ENCODE results near the gene INS. TPM values are rescaled to one million over a fixed set of nuclear protein-coding genes. Genes with fewer than 3 reads are reported as not detected.

The INS gene
- total and polyA plus RNA-seq, 2 of the 13 experiments (the other 11 are each of a cell fraction or from before 2014, with no cell fraction given) = not detected

- TF ChIP-seq ZNF468 (CRISPR knock-in tag; IDR thresholded peaks at IDR 0.05) (no peak), UBTF (CRISPR knock-in tag; IDR thresholded peaks at IDR 0.05) (peak; percentile 1; the same call in 1 of the 2 replicates), HNRNPK (IDR thresholded peaks at IDR 0.05; ENCODE audit: low read depth, low read length, poor library complexity, severe bottlenecking) (no peak), CENPX (CRISPR knock-in tag; IDR thresholded peaks at IDR 0.05) (no peak), ELF4 (CRISPR knock-in tag; IDR thresholded peaks at IDR 0.05; ENCODE audit: borderline replicate concordance) (0 out of 2 replicates have a peak, but pooled peaks have one; percentile 49), ZBTB21 (CRISPR knock-in tag; IDR thresholded peaks at IDR 0.05) (no peak), ZNF275 (CRISPR knock-in tag; IDR thresholded peaks at IDR 0.05; ENCODE audit: borderline replicate concordance) (no peak), CREB1 (IDR thresholded peaks at IDR 0.05) (no peak), CREB1 (CRISPR knock-in tag; IDR thresholded peaks at IDR 0.05) (no peak), SATB2 (CRISPR knock-in tag; IDR thresholded peaks at IDR 0.05) (no peak), SMARCC2 (IDR thresholded peaks at IDR 0.05) (no peak), ZNF639 (CRISPR knock-in tag; conservative IDR thresholded peaks at IDR 0.05) (no peak), KAT7 (CRISPR knock-in tag; IDR thresholded peaks at IDR 0.05; ENCODE audit: borderline replicate concordance) (no peak), ARID2 (CRISPR knock-in tag; IDR thresholded peaks at IDR 0.05; ENCODE audit: borderline replicate concordance) (peak; percentile 69; the same call in 1 of the 2 replicates), TARDBP (CRISPR knock-in tag; IDR thresholded peaks at IDR 0.05) (peak; percentile 55; the same call in 1 of the 2 replicates), RFX3 (CRISPR knock-in tag; IDR thresholded peaks at IDR 0.05) (no peak), ZNF570 (CRISPR knock-in tag; IDR thresholded peaks at IDR 0.05; ENCODE audit: borderline replicate concordance) (no peak), CBX2 (IDR thresholded peaks at IDR 0.05; ENCODE audit: low read depth, low read length) (no peak), CBX2 (CRISPR knock-in tag; IDR thresholded peaks at IDR 0.05; ENCODE audit: low read depth) (no peak), HNRNPUL1 (IDR thresholded peaks at IDR 0.05; ENCODE audit: low read depth, low read length) (no peak), ATM (IDR thresholded peaks at IDR 0.05; ENCODE audit: borderline replicate concordance) (no peak), ZNF101 (CRISPR knock-in tag; IDR thresholded peaks at IDR 0.05; ENCODE audit: borderline replicate concordance, low read depth) (no peak), ZSCAN21 (CRISPR knock-in tag; IDR thresholded peaks at IDR 0.05; ENCODE audit: borderline replicate concordance) (no peak; the same call in 1 of the 2 replicates), TSC22D2 (CRISPR knock-in tag; IDR thresholded peaks at IDR 0.05; ENCODE audit: borderline replicate concordance) (no peak), KDM2A (CRISPR knock-in tag; IDR thresholded peaks at IDR 0.05; ENCODE audit: borderline replicate concordance, low read depth) (no peak)
- TF ChIP-seq, protein P1, sequence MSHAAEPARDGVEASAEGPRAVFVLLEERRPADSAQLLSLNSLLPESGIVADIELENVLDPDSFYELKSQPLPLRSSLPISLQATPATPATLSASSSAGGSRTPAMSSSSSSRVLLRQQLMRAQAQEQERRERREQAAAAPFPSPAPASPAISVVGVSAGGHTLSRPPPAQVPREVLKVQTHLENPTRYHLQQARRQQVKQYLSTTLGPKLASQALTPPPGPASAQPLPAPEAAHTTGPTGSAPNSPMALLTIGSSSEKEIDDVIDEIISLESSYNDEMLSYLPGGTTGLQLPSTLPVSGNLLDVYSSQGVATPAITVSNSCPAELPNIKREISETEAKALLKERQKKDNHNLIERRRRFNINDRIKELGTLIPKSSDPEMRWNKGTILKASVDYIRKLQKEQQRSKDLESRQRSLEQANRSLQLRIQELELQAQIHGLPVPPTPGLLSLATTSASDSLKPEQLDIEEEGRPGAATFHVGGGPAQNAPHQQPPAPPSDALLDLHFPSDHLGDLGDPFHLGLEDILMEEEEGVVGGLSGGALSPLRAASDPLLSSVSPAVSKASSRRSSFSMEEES (CRISPR knock-in tag; IDR thresholded peaks at IDR 0.05) = no peak
Measured at GRCh38 chr11:2135648-2136201, 25.3 kb downstream of the INS start (continued).

All from HepG2 (cell line).